ENCODE measurements around the gene SCN1B.
"Not testable (repeated sequence)": the region's sequence is repeated elsewhere in the genome, so short reads cannot be mapped to it uniquely, and the experiment has no call there.

SCN1B gene

GRCh38 chr19:35013820-35014754 is 16.2 kb upstream of the SCN1B start:
- H3K9me3 ChIP-seq (ENCODE audit: control insufficient read depth, low read length): no peaks in the 10 kb centered on the region
- no peaks in the 10 kb centered on the region for H3K36me3 ChIP-seq (ENCODE audit: control insufficient read depth, insufficient read depth, low read length)
- peaks cover 15% of the 10 kb centered on the region for H3K4me1 ChIP-seq (ENCODE audit: control insufficient read depth, insufficient read depth, low read length)
- no peak overlapping the region for H3K9ac ChIP-seq (ENCODE audit: low read length)
- H3K27me3 ChIP-seq (ENCODE audit: control insufficient read depth, insufficient read depth, low read length): no peaks in the 10 kb centered on the region
- no peak overlapping the region for H3K4me3 ChIP-seq (ENCODE audit: low read length)

- H3K9ac ChIP-seq (ENCODE audit: low read length); H3K36me3 ChIP-seq (ENCODE audit: control insufficient read depth, insufficient read depth, low read length); H3K9me3 ChIP-seq (ENCODE audit: control insufficient read depth, low read length); H3K27me3 ChIP-seq (ENCODE audit: control insufficient read depth, insufficient read depth, low read length); H3K4me3 ChIP-seq (ENCODE audit: low read length): not testable (repeated sequence)
- peaks cover 15% of the 10 kb centered on the region for H3K4me1 ChIP-seq (ENCODE audit: control insufficient read depth, insufficient read depth, low read length)
Measured at GRCh38 chr19:35014774-35015173, 15.5 kb upstream of the SCN1B start.

GRCh38 chr19:35015270-35015953 is 14.9 kb upstream of the SCN1B start:
- H3K9ac ChIP-seq (ENCODE audit: low read length): no peak overlapping the region
- peaks cover 6% of the 10 kb centered on the region for H3K36me3 ChIP-seq (ENCODE audit: control insufficient read depth, insufficient read depth, low read length)
- H3K9me3 ChIP-seq (ENCODE audit: control insufficient read depth, low read length): no peaks in the 10 kb centered on the region
- no peaks in the 10 kb centered on the region for H3K27me3 ChIP-seq (ENCODE audit: control insufficient read depth, insufficient read depth, low read length)
- H3K4me3 ChIP-seq (ENCODE audit: low read length): no peak overlapping the region
- H3K4me1 ChIP-seq (ENCODE audit: control insufficient read depth, insufficient read depth, low read length): peaks cover 15% of the 10 kb centered on the region

GRCh38 chr19:35015954-35016351 is 14.3 kb upstream of the SCN1B start:
- H3K4me3 ChIP-seq (ENCODE audit: low read length): no peak overlapping the region
- no peaks in the 10 kb centered on the region for H3K27me3 ChIP-seq (ENCODE audit: control insufficient read depth, insufficient read depth, low read length)
- H3K4me1 ChIP-seq (ENCODE audit: control insufficient read depth, insufficient read depth, low read length): peaks cover 15% of the 10 kb centered on the region
- H3K36me3 ChIP-seq (ENCODE audit: control insufficient read depth, insufficient read depth, low read length): peaks cover 6% of the 10 kb centered on the region
- H3K9me3 ChIP-seq (ENCODE audit: control insufficient read depth, low read length): no peaks in the 10 kb centered on the region
- no peak overlapping the region for H3K9ac ChIP-seq (ENCODE audit: low read length)

GRCh38 chr19:35017507-35017906 is 12.8 kb upstream of the SCN1B start:
- H3K4me3 ChIP-seq (ENCODE audit: low read length): no peak overlapping the region
- H3K36me3 ChIP-seq (ENCODE audit: control insufficient read depth, insufficient read depth, low read length): peaks cover 6% of the 10 kb centered on the region
- no peaks in the 10 kb centered on the region for H3K27me3 ChIP-seq (ENCODE audit: control insufficient read depth, insufficient read depth, low read length)
- no peaks in the 10 kb centered on the region for H3K9me3 ChIP-seq (ENCODE audit: control insufficient read depth, low read length)
- peaks cover 14% of the 10 kb centered on the region for H3K4me1 ChIP-seq (ENCODE audit: control insufficient read depth, insufficient read depth, low read length)
- no peak overlapping the region for H3K9ac ChIP-seq (ENCODE audit: low read length)

- Histone ChIP-seq H3K9me3 (ENCODE audit: control insufficient read depth, low read length) (no peaks in the 10 kb centered on the region), H3K36me3 (ENCODE audit: control insufficient read depth, insufficient read depth, low read length) (peaks cover 6% of the 10 kb centered on the region), H3K4me1 (ENCODE audit: control insufficient read depth, insufficient read depth, low read length) (peaks cover 6% of the 10 kb centered on the region), H3K4me3 (ENCODE audit: low read length) (no peak overlapping the region), H3K27me3 (ENCODE audit: control insufficient read depth, insufficient read depth, low read length) (no peaks in the 10 kb centered on the region), H3K9ac (ENCODE audit: low read length) (no peak overlapping the region)
Measured at GRCh38 chr19:35018379-35018778, 11.9 kb upstream of the SCN1B start.

- Histone ChIP-seq H3K36me3 (ENCODE audit: control insufficient read depth, insufficient read depth, low read length) (peaks cover 6% of the 10 kb centered on the region), H3K9ac (ENCODE audit: low read length) (no peak overlapping the region), H3K4me1 (ENCODE audit: control insufficient read depth, insufficient read depth, low read length) (peaks cover 2% of the 10 kb centered on the region), H3K4me3 (ENCODE audit: low read length) (no peak overlapping the region), H3K27me3 (ENCODE audit: control insufficient read depth, insufficient read depth, low read length) (no peaks in the 10 kb centered on the region), H3K9me3 (ENCODE audit: control insufficient read depth, low read length) (no peaks in the 10 kb centered on the region)
Measured at GRCh38 chr19:35019144-35019543, 11.1 kb upstream of the SCN1B start.

GRCh38 chr19:35021016-35021415 is 9.3 kb upstream of the SCN1B start:
- Histone ChIP-seq H3K27me3 (ENCODE audit: control insufficient read depth, insufficient read depth, low read length) (no peaks in the 10 kb centered on the region), H3K9me3 (ENCODE audit: control insufficient read depth, low read length) (no peaks in the 10 kb centered on the region), H3K9ac (ENCODE audit: low read length) (no peak overlapping the region), H3K4me1 (ENCODE audit: control insufficient read depth, insufficient read depth, low read length) (no peaks in the 10 kb centered on the region), H3K36me3 (ENCODE audit: control insufficient read depth, insufficient read depth, low read length) (peaks cover 6% of the 10 kb centered on the region), H3K4me3 (ENCODE audit: low read length) (no peak overlapping the region)

- no peaks in the 10 kb centered on the region for H3K4me1 ChIP-seq (ENCODE audit: control insufficient read depth, insufficient read depth, low read length)
- H3K4me3 ChIP-seq (ENCODE audit: low read length): no peak overlapping the region
- no peak overlapping the region for H3K9ac ChIP-seq (ENCODE audit: low read length)
- peaks cover 6% of the 10 kb centered on the region for H3K36me3 ChIP-seq (ENCODE audit: control insufficient read depth, insufficient read depth, low read length)
- no peaks in the 10 kb centered on the region for H3K9me3 ChIP-seq (ENCODE audit: control insufficient read depth, low read length)
- H3K27me3 ChIP-seq (ENCODE audit: control insufficient read depth, insufficient read depth, low read length): no peaks in the 10 kb centered on the region
Measured at GRCh38 chr19:35021596-35021995, 8.7 kb upstream of the SCN1B start.

GRCh38 chr19:35022460-35022859 is 7.8 kb upstream of the SCN1B start:
- Histone ChIP-seq H3K4me1 (ENCODE audit: control insufficient read depth, insufficient read depth, low read length) (no peaks in the 10 kb centered on the region), H3K4me3 (ENCODE audit: low read length) (no peak overlapping the region), H3K9ac (ENCODE audit: low read length) (no peak overlapping the region), H3K9me3 (ENCODE audit: control insufficient read depth, low read length) (no peaks in the 10 kb centered on the region), H3K36me3 (ENCODE audit: control insufficient read depth, insufficient read depth, low read length) (peaks cover 6% of the 10 kb centered on the region), H3K27me3 (ENCODE audit: control insufficient read depth, insufficient read depth, low read length) (no peaks in the 10 kb centered on the region)

- no peaks in the 10 kb centered on the region for H3K4me1 ChIP-seq (ENCODE audit: control insufficient read depth, insufficient read depth, low read length)
- H3K4me3 ChIP-seq (ENCODE audit: low read length): no peak overlapping the region
- H3K9me3 ChIP-seq (ENCODE audit: control insufficient read depth, low read length): no peaks in the 10 kb centered on the region
- peaks cover 6% of the 10 kb centered on the region for H3K36me3 ChIP-seq (ENCODE audit: control insufficient read depth, insufficient read depth, low read length)
- no peaks in the 10 kb centered on the region for H3K27me3 ChIP-seq (ENCODE audit: control insufficient read depth, insufficient read depth, low read length)
- no peak overlapping the region for H3K9ac ChIP-seq (ENCODE audit: low read length)
Measured at GRCh38 chr19:35023428-35023827, 6.8 kb upstream of the SCN1B start.

GRCh38 chr19:35024095-35024494 is 6.2 kb upstream of the SCN1B start:
- Histone ChIP-seq H3K4me3 (ENCODE audit: low read length) (no peak overlapping the region), H3K4me1 (ENCODE audit: control insufficient read depth, insufficient read depth, low read length) (no peaks in the 10 kb centered on the region), H3K27me3 (ENCODE audit: control insufficient read depth, insufficient read depth, low read length) (no peaks in the 10 kb centered on the region), H3K36me3 (ENCODE audit: control insufficient read depth, insufficient read depth, low read length) (peaks cover 6% of the 10 kb centered on the region), H3K9me3 (ENCODE audit: control insufficient read depth, low read length) (no peaks in the 10 kb centered on the region), H3K9ac (ENCODE audit: low read length) (no peak overlapping the region)
